ENCODE results near the gene NRXN3.

DNA sequence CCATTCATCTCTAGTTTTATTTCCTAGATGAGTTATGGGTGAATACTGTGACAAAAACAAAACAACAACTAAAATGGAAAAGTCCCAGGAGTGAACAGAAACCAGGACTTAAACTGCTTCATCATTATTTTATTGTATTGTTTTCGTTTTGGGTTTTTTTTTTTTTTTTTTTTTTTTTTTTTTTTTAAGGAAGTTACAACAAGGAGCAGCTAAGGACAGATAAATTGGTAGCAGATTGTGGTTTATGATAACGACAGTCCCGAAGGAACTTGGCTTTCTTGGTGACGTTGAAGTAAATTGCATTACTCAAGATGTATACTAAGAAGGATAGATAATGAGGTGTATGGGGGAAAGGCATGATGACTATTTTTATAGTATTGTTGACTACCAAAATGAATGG is 866.3 kb downstream of the NRXN3 start:
- TF ChIP-seq FOXM1 (IDR thresholded peaks at IDR 0.05; ENCODE audit: borderline replicate concordance) = no peak
- TF ChIP-seq SUZ12 (IDR thresholded peaks at IDR 0.05) = no peak
- no peak for TF ChIP-seq BHLHE40 (IDR thresholded peaks at IDR 0.05; ENCODE audit: borderline replicate concordance)
- TF ChIP-seq ARNT (IDR thresholded peaks at IDR 0.05) = no peak
- no peak for TF ChIP-seq ELF4 (IDR thresholded peaks at IDR 0.05)

Measured in HEK293T (cell line).